GM19023 (cell line): Measurements from ENCODE around the gene HOXC11.

ENCODE experiments used
- ATAC-seq: cut with Tn5 transposase; IDR thresholded peaks from one replicate; pipeline ENCODE4 v1.9.1; 2021; ENCODE audit warnings: mild to moderate bottlenecking, moderate library complexity; ENCODE audit not compliant: unreplicated experiment

The HOXC11 gene

GRCh38 chr12:54007538-54008259 is 34.8 kb downstream of the HOXC11 start:
- ATAC-seq, result no peak

- ATAC-seq, result no peak
These were observed 35.3 kb downstream of the HOXC11 start for GRCh38 chr12:54008260-54008552.

GRCh38 chr12:54009171-54010052 is 36.5 kb downstream of the HOXC11 start:
- no peak for ATAC-seq

- no peak for ATAC-seq
These were observed 37.4 kb downstream of the HOXC11 start for GRCh38 chr12:54010053-54010971.

- no peak for ATAC-seq
These were observed 38.2 kb downstream of the HOXC11 start for GRCh38 chr12:54010972-54011664.

- ATAC-seq, result no peak
These were observed 39.0 kb downstream of the HOXC11 start for GRCh38 chr12:54011665-54012532.

GRCh38 chr12:54012631-54013409 is 39.9 kb downstream of the HOXC11 start:
- ATAC-seq, result no peak

- ATAC-seq, result no peak
These were observed 41.6 kb downstream of the HOXC11 start for GRCh38 chr12:54014377-54015017.

GRCh38 chr12:54015018-54015931 is 42.3 kb downstream of the HOXC11 start:
- ATAC-seq, result no peak

- no peak for ATAC-seq
These were observed 43.1 kb downstream of the HOXC11 start for GRCh38 chr12:54016051-54016450.

GRCh38 chr12:54016478-54016964 is 43.6 kb downstream of the HOXC11 start:
- no peak for ATAC-seq

GRCh38 chr12:54017027-54017788 is 44.3 kb downstream of the HOXC11 start:
- peak; percentile 32 for ATAC-seq

- ATAC-seq, result peak; percentile 84
These were observed 45.0 kb downstream of the HOXC11 start for GRCh38 chr12:54017878-54018467.

GRCh38 chr12:54018468-54018984 is 45.6 kb downstream of the HOXC11 start:
- ATAC-seq, result no peak

GRCh38 chr12:54019091-54019811 is 46.3 kb downstream of the HOXC11 start:
- ATAC-seq, result no peak
